GM12874 (cell line): ENCODE results near the gene REV1.

Experiments
- CTCF ChIP-seq: IDR thresholded peaks from 2 replicates; pipeline ENCODE4 v1.5.1; 2011; ENCODE audit warnings: low read depth, mild to moderate bottlenecking, control low read depth, low read length, moderate library complexity; ENCODE audit not compliant: insufficient read depth

REV1 gene

GRCh38 chr2:99386011-99386410 is 103.8 kb downstream of the REV1 start:
- TF ChIP-seq CTCF, result no peak

DNA sequence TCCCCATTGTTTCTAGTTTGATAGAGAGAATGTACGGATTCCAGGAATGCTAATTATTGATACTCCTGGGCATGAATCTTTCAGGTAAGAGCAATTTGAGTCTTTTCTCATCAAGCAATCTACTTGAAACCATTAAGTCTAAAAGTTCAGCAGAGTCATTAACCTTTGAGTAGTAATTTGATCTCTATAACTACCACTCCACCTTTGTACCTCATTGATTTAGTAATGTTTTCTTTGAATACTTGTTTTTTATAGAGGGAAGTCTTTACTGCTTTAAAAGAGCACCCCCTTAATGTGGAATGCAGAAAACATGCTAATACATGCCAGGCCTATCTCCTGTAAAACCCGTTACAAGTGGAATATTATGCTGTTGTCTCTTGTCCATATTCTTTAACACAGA is 107.7 kb downstream of the REV1 start:
- no peak for TF ChIP-seq CTCF

DNA sequence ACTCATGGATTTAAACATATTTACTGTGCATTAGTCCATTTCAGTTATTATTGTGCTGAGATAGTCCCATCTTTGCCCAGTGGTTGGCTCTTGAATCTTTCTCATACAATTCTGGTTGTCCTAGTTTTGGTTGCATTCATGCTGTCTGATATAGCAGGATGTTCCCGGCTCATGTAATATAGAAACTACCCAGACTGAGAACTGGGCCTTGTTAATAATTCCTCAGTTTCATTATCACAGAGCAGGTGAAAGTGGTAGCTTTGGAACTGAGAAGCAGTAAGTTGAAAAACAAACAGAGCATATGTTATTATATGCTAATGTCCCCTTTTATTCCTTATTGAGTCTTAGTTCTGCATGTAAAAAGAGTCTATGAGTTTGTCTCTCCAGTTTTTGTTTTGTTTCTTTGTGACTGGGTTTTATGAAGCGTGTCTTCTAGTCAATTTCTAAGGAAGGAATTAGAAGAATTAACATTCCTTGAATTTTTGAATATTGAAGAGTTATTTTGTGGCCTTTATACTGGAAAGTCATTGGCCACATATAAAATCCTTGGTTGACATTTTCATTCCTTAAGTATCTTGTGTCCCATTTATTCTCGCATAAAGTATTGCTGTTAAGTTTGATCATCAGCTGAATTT is 109.3 kb downstream of the REV1 start:
- TF ChIP-seq CTCF, result no peak

GRCh38 chr2:99377879-99378278 is 111.9 kb downstream of the REV1 start:
- no peak for TF ChIP-seq CTCF

GRCh38 chr2:99376254-99376864 is 113.5 kb downstream of the REV1 start:
- TF ChIP-seq CTCF, result no peak

DNA sequence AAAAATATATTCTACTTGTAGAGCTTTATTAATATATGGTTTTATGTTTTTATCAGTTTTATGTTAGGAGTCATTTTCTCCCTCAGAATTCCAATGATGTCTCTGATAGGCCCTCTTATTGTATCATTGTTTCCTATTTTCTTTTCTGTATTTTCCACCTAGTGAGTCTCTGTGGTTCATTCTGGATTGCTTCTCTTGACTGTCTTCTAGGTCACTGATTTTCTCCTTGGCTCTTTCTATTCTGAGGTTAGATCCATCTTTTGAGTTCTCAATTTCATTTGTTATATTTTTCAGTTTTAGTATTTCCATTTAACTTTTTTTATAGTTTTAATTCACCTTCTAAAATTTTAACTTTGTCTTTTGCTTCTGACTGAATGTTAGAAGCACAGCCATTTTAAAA is 115.1 kb downstream of the REV1 start:
- TF ChIP-seq CTCF, result no peak

GRCh38 chr2:99373144-99373543 is 116.7 kb downstream of the REV1 start:
- TF ChIP-seq CTCF, result no peak
